D721Med (cell line): ENCODE data around the gene ISM1.

ENCODE experiments used
- DNase-seq: peaks from one replicate; pipeline ENCODE4 v3.0.0; 2011; ENCODE audit warnings: low spot score; ENCODE audit not compliant: insufficient read length
- FAIRE-seq: peaks from 2 replicates; lab custom pipeline; 2011; peaks lifted over from hg19 to GRCh38; lab: Jason Lieb, UNC
- TF ChIP-seq, protein P1 (sequence below): IDR thresholded peaks from 2 replicates; pipeline ENCODE4 v1.5.1; 2012; ENCODE audit warnings: mild to moderate bottlenecking, control low read depth; ENCODE audit not compliant: insufficient read depth; ENCODE audit errors: missing control alignments

The ISM1 gene

DNA sequence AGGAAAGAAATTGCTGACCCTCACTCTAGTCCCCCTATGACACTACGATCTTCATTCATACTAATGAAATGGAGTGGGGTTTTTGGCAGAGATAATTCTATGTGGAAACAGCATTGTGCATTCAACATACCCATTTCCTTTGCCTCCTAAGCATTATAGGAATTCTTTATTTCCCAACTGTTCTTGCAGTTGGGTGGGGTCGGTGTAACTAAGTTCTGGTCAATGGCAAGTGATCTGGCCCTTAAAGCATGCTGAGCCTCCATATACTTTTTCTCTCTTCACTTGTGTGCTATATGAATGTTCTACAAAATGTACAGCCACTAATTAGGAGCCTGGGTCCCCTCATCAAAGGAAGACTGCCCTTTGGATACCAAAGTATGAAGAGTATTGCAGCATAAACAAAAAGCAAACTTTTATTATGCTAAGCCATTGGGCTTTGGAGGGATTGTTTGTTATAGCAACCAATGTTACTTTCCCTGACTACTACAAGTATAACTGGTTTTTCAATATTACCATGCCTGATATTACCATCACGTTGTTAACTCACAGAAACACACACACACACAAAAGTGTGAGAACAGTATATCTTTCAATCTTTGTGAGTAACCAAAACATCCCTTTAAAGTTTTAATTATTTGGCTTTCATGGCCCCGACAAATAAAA, 9.0 kb upstream of the ISM1 start:
- TF ChIP-seq, protein P1, sequence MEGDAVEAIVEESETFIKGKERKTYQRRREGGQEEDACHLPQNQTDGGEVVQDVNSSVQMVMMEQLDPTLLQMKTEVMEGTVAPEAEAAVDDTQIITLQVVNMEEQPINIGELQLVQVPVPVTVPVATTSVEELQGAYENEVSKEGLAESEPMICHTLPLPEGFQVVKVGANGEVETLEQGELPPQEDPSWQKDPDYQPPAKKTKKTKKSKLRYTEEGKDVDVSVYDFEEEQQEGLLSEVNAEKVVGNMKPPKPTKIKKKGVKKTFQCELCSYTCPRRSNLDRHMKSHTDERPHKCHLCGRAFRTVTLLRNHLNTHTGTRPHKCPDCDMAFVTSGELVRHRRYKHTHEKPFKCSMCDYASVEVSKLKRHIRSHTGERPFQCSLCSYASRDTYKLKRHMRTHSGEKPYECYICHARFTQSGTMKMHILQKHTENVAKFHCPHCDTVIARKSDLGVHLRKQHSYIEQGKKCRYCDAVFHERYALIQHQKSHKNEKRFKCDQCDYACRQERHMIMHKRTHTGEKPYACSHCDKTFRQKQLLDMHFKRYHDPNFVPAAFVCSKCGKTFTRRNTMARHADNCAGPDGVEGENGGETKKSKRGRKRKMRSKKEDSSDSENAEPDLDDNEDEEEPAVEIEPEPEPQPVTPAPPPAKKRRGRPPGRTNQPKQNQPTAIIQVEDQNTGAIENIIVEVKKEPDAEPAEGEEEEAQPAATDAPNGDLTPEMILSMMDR, result no peak
- no peak for FAIRE-seq
- DNase-seq, result no peak

GRCh38 chr20:13212750-13213149, 8.3 kb upstream of the ISM1 start:
- TF ChIP-seq, protein P1, result no peak
- DNase-seq (no peak), FAIRE-seq (no peak)

DNA sequence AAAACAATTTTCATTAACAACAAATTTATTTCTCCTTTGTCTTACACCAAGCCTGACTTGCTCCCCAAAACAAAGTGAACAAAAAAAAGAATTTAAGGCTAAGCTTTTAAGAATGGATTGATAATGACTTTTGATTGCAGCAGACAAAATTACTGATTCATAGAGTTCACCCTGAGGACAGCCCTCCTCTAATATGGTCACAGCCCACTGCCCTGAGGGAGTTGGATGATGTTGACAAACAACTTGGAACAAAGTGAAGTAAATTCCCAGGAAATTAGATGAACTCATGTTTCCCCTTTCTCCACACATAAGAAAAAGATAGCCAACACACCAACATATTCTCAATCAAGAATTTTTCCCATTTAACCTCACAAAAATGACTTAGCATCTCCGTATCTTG, 7.7 kb upstream of the ISM1 start:
- FAIRE-seq (no peak), DNase-seq (no peak)
- TF ChIP-seq, protein P1, result no peak

DNA sequence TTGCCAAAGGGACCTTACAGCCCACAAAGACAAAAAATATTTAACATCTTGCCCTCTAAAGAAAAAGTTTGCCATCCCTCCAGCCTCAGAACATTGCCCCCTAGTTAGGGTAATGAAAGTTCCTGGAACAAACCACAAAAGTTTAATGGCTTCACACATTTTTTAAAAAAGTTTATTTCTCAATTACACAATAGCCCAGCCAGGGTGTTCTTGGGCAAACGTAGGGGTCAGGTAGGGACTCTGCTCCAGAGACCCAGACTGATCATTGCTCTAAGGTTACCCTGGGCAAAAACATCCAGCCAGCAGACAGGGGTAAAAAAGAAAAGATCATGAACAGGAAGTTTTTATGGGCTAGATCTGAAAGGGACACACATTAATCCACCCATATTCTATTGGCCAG, 4.5 kb upstream of the ISM1 start:
- DNase-seq (no peak), FAIRE-seq (no peak)
- TF ChIP-seq, protein P1, result no peak

DNA sequence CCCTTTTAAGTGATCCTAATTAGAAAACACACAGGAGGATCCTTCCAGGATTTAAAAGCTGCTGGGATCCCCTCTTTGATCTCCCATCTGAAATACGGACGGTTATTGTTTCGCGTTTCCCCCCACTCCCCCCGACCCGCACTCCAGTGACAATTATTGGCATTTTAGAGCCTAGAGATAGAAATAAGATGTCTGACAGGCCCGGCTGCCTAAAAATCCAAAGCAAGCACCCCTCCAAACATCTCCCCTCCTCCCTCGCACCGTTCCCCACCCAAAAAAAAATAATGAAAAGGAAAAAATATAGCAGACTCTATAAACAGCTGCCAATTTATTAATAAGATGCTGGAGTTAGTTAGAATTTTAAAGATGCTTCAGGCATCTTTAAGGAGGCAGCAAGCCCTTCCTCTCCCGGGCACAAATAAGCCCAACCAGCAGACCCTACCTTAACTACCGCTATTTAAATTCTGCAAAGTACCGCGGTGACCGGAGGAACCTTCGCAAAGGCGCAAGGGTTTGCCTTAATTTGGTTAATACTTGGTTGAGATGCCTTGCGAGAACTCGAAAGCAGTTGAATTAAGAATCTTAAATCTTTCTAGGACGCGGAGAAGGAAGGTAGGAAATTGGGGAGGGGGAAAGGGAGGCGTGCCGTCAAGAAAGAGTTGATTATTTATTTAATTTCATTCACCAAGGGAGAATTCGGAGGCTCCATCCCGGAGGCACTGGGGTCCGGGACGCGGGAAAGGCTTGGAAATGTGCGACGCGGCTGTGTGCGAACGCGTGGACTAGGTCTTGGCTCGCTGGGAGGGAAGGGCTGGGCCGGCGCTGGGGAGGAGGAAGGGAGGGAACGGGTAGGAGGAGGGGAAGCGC, 1.5 kb upstream of the ISM1 start:
- FAIRE-seq (no peak), DNase-seq (no peak)
- TF ChIP-seq, protein P1, result no peak

GRCh38 chr20:13220194-13220903, 725 bp upstream of the ISM1 start:
- TF ChIP-seq, protein P1, result no peak
- DNase-seq (no peak), FAIRE-seq (no peak)

DNA sequence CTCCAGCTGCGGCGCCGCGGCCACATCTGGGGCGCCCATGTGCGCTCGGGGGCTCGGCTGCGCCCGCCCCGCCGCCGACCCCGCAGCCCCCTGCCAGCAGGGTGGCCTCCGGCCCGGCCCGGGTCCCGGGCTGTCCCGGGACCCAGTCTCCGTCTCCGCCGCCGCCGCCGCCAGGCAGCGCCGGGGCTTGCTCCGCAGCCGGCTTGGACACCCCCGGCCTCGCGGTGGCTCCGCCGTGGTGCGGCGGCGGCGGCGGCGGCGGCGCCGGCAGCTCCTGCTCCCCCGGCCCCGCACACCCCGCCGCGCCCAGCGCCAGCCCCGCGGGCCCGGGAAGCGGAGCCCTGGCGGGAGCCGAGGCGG, 219 bp downstream of the ISM1 start:
- TF ChIP-seq, protein P1, result no peak
- DNase-seq (no peak), FAIRE-seq (no peak)
